Measurements from ENCODE around the gene ARMH4.

Gene ARMH4

DNA sequence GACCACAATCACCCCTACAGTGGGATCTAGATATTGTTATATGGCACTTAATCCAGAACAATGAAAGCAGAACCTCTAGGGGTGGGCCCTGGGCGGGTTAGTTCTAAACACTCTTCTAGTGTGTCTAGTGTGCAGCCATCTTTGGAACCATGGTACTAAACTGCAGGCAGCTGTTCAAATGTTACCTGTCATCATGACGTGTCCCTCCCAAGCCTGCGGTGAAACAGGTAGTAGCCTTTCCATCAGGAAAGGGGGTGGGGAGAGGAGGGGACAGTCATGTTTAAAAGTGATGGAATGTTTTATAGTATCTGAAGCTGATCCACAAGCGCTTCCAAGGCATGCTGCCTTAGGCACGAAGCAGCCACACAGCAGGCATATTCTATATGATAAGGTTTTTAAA is 163.6 kb downstream of the ARMH4 start:
- DNase-seq (ENCODE audit: insufficient read length, low spot score) (no peak), FAIRE-seq (no peak)
- TF ChIP-seq POLR2AphosphoS5 (IDR thresholded peaks at IDR 0.05; ENCODE audit: low read depth, low read length) (no peak), SPI1 (IDR thresholded peaks at IDR 0.05; ENCODE audit: low read depth, low read length) (no peak), POLR2A (IDR thresholded peaks at IDR 0.05; ENCODE audit: low read depth, low read length) (no peak), POU2F2 (IDR thresholded peaks at IDR 0.05; ENCODE audit: low read depth, low read length) (no peak), PAX5 (IDR thresholded peaks at IDR 0.05; ENCODE audit: insufficient read depth, low read length, severe bottlenecking) (no peak), TAF1 (IDR thresholded peaks at IDR 0.05; ENCODE audit: low read depth, low read length) (no peak)

DNA sequence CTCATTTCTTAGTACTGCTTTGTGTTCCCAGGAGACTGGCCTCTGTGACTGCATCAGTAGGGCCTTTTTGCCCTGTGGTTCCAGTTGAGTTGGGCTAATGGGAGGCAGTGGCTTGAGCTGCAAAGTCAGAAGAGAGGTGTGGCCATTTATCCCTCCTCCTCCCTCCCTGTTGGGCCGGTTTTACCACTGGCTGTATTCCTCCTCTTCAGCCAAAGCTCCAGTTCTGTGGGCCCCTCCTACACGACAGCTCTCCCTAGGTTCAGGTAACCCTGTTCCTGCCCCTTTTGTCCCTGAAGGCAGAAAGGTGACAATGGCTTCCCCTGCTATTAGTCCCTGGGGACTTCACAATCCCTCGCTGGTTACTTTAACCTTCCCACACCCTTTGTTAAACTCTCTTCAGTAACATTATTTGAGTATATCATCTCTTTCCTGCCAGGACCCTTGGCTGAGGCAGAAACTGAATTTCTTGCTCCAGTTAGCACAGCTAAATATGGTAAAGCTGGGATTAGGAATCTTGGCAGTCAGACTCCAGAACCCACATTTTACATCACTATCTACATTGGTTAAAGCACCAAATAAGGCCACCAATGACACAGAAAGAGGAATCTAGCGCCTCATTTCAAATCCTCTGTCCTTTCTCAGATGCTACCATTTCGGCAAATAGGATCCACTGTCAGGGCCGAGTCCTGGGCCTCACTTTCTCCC is 164.3 kb downstream of the ARMH4 start:
- FAIRE-seq (no peak), DNase-seq (ENCODE audit: insufficient read length, low spot score) (no peak)
- no peak for TF ChIP-seq PAX5 (IDR thresholded peaks at IDR 0.05; ENCODE audit: insufficient read depth, low read length, severe bottlenecking)

DNA sequence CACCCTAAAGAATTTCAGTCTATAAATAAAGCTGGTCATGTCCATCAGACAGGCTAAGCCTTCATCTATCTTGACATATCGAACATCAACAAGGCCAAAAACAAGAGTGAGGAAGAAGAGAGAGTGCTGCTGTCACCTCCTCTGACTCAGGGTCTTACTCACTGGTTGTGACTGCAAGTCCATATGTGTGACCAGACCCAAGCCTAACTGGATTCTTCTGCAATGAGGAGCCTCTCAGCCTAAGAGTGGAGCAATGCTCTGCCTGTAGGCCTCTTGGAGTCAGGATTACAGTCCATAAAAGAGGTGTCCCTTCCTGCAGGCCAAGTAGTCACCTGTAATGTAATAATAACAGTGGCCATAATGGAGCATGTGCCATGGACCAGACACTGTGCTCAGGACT is 165.0 kb downstream of the ARMH4 start:
- no peak for FAIRE-seq
- no peak for TF ChIP-seq POLR2A (IDR thresholded peaks at IDR 0.05; ENCODE audit: low read depth, low read length)
- TF ChIP-seq POU2F2 (IDR thresholded peaks at IDR 0.05; ENCODE audit: low read depth, low read length) = no peak
- TF ChIP-seq SPI1 (IDR thresholded peaks at IDR 0.05; ENCODE audit: low read depth, low read length) = no peak
- no peak for TF ChIP-seq PAX5 (IDR thresholded peaks at IDR 0.05; ENCODE audit: insufficient read depth, low read length, severe bottlenecking)
- no peak for TF ChIP-seq TAF1 (IDR thresholded peaks at IDR 0.05; ENCODE audit: low read depth, low read length)
- TF ChIP-seq POLR2AphosphoS5 (IDR thresholded peaks at IDR 0.05; ENCODE audit: low read depth, low read length) = no peak

DNA sequence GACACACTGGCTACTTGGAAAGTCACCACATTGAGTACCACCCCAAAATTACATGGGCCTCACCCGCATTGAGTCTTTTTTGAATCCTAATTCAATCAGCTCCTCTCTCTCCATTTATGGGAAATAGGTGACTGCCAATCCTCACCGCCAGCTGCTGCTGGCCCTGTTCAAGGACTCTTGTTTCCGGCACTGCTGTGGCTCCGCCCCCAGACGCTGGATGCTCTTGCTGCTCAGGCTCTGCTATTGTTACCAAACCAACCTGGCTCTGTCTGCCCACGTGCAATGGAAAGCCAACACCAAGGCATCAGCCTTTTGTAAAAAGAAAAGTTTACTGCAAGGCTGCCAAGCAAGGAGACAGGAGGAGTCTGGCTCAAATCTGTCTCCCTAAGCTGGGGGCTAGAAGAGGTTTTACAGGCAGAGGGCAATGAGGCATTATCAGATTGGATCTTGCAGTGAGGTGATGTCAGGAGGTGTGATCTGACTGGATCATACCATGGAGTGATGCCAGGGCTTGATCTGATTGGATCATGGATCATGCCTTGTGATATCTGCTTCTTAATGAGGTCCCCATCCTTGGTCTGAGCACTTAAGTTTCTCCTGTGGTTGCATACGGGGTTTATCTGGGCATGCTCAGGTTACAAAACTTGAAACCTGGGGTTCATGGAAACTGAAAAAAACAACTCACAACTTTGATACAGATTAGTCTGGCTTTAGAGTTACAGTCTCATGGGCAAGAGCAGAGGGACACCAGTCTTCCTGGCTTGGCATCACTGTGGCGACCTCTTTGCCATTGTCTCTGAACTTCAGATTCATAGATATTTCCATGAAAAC is 169.0 kb downstream of the ARMH4 start:
- TF ChIP-seq TAF1 (IDR thresholded peaks at IDR 0.05; ENCODE audit: low read depth, low read length) = no peak
- no peak for TF ChIP-seq POU2F2 (IDR thresholded peaks at IDR 0.05; ENCODE audit: low read depth, low read length)
- FAIRE-seq = no peak
- no peak for DNase-seq (ENCODE audit: insufficient read length, low spot score)

More for the DNA sequence above, 165.0 kb downstream of the ARMH4 start:
- no peak for DNase-seq (ENCODE audit: insufficient read length, low spot score)

DNA sequence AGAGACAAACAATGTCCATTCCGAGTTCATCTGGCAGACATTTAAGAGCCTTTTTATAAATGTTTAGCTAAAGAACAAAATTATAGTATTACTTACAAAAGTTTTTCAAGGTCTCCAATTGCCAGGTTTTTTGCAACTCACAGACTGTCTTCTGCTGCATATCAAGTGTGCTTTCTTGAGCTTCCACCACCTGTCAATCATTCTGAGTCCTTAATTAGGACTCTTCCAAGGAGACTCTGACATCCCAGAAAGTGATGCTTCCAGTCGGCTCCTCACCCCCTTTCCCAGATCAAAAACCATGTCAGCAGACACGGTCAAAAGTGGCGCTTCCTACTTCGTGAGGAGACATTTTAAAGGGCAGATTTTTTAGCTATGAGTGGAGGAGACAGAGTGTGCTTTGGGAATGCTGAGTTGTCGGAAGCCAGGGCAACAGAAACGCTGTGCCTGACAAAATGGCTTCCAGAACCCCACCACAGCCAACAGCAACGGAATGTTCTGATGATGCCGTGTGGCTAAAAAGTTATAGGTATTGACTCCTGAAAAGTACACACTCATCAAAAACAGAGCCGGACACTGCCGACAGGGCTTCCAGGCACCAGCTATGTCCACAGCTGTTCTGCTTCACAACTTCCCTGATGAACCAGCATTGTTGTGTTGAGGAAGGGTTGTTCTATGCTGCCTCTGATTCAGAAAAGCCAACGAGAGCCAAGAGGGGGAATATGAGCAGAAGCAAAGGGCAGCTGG is 170.0 kb downstream of the ARMH4 start:
- no peak for DNase-seq (ENCODE audit: insufficient read length, low spot score)
- no peak for FAIRE-seq
- TF ChIP-seq TAF1 (IDR thresholded peaks at IDR 0.05; ENCODE audit: low read depth, low read length) (no peak), POLR2AphosphoS5 (IDR thresholded peaks at IDR 0.05; ENCODE audit: low read depth, low read length) (no peak), POLR2A (IDR thresholded peaks at IDR 0.05; ENCODE audit: low read depth, low read length) (no peak), SPI1 (IDR thresholded peaks at IDR 0.05; ENCODE audit: low read depth, low read length) (no peak), PAX5 (IDR thresholded peaks at IDR 0.05; ENCODE audit: insufficient read depth, low read length, severe bottlenecking) (no peak), POU2F2 (IDR thresholded peaks at IDR 0.05; ENCODE audit: low read depth, low read length) (no peak)

DNA sequence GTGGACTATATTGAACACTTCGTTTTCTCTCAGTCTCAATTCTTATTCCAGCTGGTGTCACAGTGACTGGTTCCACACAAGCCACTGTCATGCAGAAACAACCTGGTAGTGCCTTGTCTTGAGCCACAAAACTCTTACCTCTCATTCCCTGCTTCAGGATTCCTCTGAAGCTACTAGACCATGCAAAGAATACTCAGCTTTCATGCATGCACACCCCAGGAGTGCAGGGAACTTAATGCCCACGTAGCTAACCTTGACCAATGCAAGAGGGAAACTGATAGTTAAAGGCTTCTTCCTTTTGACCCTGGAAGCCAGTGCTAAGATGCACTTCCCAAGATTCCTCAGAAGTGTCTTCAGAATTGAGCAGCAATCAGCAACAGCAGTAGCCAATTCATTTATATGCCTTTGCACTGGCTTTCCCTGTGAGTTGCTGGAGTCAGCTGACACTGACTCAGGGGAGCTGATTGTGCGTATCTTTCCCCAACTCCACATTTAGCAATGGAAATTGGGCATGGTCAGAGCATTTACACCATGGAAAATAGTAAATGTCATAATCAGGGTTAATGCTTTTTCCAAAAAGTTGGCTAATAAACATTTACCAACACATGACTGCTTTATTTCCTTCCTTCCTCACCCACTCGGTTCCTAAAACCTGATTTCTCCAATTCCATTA is 172.5 kb downstream of the ARMH4 start:
- no peak for TF ChIP-seq PAX5 (IDR thresholded peaks at IDR 0.05; ENCODE audit: insufficient read depth, low read length, severe bottlenecking)
- TF ChIP-seq TAF1 (IDR thresholded peaks at IDR 0.05; ENCODE audit: low read depth, low read length) = no peak
- no peak for TF ChIP-seq POLR2A (IDR thresholded peaks at IDR 0.05; ENCODE audit: low read depth, low read length)
- no peak for TF ChIP-seq POU2F2 (IDR thresholded peaks at IDR 0.05; ENCODE audit: low read depth, low read length)
- TF ChIP-seq POLR2AphosphoS5 (IDR thresholded peaks at IDR 0.05; ENCODE audit: low read depth, low read length) = no peak
- TF ChIP-seq SPI1 (IDR thresholded peaks at IDR 0.05; ENCODE audit: low read depth, low read length) = no peak
- DNase-seq (ENCODE audit: insufficient read length, low spot score) (no peak), FAIRE-seq (no peak)

GRCh38 chr14:57976701-57977100 is 175.3 kb downstream of the ARMH4 start:
- no peak for DNase-seq (ENCODE audit: insufficient read length, low spot score)
- no peak for FAIRE-seq
- TF ChIP-seq POLR2A (IDR thresholded peaks at IDR 0.05; ENCODE audit: low read depth, low read length) (no peak), TAF1 (IDR thresholded peaks at IDR 0.05; ENCODE audit: low read depth, low read length) (no peak), PAX5 (IDR thresholded peaks at IDR 0.05; ENCODE audit: insufficient read depth, low read length, severe bottlenecking) (no peak), SPI1 (IDR thresholded peaks at IDR 0.05; ENCODE audit: low read depth, low read length) (no peak), POU2F2 (IDR thresholded peaks at IDR 0.05; ENCODE audit: low read depth, low read length) (no peak), POLR2AphosphoS5 (IDR thresholded peaks at IDR 0.05; ENCODE audit: low read depth, low read length) (no peak)

GRCh38 chr14:57974896-57975295 is 177.1 kb downstream of the ARMH4 start:
- TF ChIP-seq PAX5 (IDR thresholded peaks at IDR 0.05; ENCODE audit: insufficient read depth, low read length, severe bottlenecking) (no peak), POLR2AphosphoS5 (IDR thresholded peaks at IDR 0.05; ENCODE audit: low read depth, low read length) (no peak), POU2F2 (IDR thresholded peaks at IDR 0.05; ENCODE audit: low read depth, low read length) (no peak), SPI1 (IDR thresholded peaks at IDR 0.05; ENCODE audit: low read depth, low read length) (no peak), POLR2A (IDR thresholded peaks at IDR 0.05; ENCODE audit: low read depth, low read length) (no peak), TAF1 (IDR thresholded peaks at IDR 0.05; ENCODE audit: low read depth, low read length) (no peak)
- no peak for FAIRE-seq
- no peak for DNase-seq (ENCODE audit: insufficient read length, low spot score)

GRCh38 chr14:57970594-57970993 is 181.4 kb downstream of the ARMH4 start:
- TF ChIP-seq TAF1 (IDR thresholded peaks at IDR 0.05; ENCODE audit: low read depth, low read length) (no peak), POU2F2 (IDR thresholded peaks at IDR 0.05; ENCODE audit: low read depth, low read length) (no peak), PAX5 (IDR thresholded peaks at IDR 0.05; ENCODE audit: insufficient read depth, low read length, severe bottlenecking) (no peak), POLR2A (IDR thresholded peaks at IDR 0.05; ENCODE audit: low read depth, low read length) (no peak), SPI1 (IDR thresholded peaks at IDR 0.05; ENCODE audit: low read depth, low read length) (no peak), POLR2AphosphoS5 (IDR thresholded peaks at IDR 0.05; ENCODE audit: low read depth, low read length) (no peak)
- FAIRE-seq (no peak), DNase-seq (ENCODE audit: insufficient read length, low spot score) (no peak)
